Pulmonary artery endothelial cell (primary cell): ENCODE measurements around the gene COPG2. TPM values are rescaled to one million over a fixed set of nuclear protein-coding genes. Genes with fewer than 3 reads are reported as not detected.
"Not testable (repeated sequence)": the region's sequence is repeated elsewhere in the genome, so short reads cannot be mapped to it uniquely, and the experiment has no call there.

Source experiments
- DNase-seq: peaks from one replicate; pipeline ENCODE4 v3.0.0-alpha.2; 2011; ENCODE audit warnings: low read depth, low spot score
- total RNA-seq: library from RNA; depleted of rRNA; stranded (reverse); fragments of >200 nt; gene quantifications from 2 replicates; pipeline ENCODE4 v1.2.3, GENCODE V29; 2014

Gene COPG2
- 12.4 and 22.2 TPM in 2 replicates for total RNA-seq

DNA sequence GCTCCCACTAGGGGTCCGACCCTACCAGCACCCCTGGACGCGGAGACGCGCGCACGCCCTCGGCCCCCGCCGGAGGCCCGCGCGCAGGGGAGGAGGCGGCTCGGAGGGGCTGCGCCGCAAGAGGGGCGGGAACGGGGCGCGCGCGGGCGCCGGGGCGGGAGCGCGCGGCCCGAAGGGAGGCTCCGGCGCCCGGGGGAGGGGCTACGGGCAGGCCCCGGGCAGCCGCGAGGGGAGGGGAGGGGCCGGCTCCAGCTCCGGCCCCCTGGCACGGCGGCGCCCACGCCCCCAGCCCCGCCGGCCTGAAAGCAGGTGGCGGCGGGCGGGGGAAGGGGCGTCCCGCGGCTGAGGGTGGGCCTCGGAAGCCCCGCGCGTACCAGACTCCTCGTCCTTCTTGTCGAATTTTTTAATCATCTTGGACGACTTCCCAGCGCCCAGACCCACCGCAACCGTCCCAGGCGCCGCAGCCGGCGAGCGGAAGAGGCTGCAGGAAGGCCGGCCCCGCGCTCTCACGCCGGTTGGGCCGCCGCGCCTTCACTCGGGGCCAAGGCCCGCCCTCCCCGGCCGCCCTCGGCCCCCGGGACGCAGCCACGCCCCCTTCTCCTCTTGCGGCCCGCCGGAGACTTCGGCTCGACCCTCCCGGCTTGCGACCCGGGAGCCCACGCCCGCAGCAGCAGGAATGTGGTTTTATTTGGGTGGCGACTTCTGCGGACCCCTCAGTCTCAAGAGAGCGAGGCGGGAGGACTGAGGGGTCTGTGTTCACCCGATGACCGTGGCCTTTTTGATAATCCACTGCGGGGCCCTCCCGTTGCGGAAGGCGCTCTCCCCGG lies at the start of gene COPG2:
Gene COPG2 (minus strand): TSS at position 491 of the 827 bp plus-strand sequence. CDS start 80 bp downstream, at position 411.
- DNase-seq, result peak; percentile 32

- DNase-seq, result no peak
These were observed 43.9 kb upstream of the COPG2 start for GRCh38 chr7:130712416-130712815.

GRCh38 chr7:130708766-130709165 lies 40.2 kb upstream of the COPG2 start:
- no peak for DNase-seq

- no peak for DNase-seq
These were observed 39.5 kb upstream of the COPG2 start for GRCh38 chr7:130708001-130708400.

DNA sequence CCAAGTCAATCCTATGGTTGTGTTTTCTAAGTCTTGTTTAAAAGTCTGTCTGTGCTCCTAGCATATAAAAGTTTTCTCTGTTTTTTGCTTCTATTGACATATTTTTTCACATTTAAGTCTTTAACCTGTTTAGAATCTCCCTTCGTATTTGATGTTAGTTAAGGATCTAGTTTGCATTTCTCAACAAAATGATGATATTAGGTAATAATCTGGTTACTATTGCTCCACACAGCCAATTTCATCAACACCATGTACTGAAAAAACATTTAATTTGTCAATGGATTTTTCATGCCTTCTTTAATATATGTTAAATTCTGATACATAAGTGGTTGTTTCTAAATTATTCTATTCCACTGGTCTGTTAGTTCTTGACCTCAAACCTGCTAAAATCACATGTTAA lies 35.3 kb upstream of the COPG2 start:
- no peak for DNase-seq

DNA sequence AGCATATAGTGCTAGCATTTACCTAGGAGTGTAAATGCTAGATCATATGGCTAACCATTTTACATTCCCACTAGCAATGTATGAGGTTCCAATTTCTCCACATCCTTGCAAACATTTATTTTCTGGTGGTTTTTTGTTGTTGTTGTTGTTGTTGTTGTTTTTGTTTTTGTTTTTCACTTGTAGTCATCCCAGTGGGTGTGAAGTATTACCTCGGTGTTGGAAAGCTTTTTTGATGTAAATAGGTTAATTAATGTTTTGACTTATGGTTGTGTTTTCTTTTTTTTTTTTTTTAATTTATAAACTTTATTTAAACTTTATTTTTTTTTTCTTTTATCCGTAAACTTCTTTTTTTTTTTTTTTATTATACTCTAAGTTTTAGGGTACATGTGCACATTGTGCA lies 33.1 kb upstream of the COPG2 start:
- DNase-seq, result no peak

DNA sequence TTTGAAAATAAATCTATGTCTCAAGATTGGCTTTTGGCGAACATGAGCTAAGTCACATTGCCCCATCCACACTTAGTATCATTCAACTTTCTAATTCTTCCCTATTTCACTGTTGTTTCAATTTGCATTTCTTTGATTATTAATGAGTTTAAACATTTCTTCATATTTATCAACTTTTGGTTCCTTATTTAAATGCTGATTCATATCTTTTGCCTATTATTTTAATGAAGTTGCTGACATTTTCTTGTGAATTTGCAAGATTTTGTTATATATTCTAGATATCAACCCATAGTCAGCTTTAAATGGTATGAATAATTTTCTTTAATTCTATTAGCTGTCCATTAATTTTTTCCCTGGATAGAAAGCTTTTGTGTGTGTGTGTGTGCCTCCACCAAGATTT lies 32.2 kb upstream of the COPG2 start:
- no peak for DNase-seq

GRCh38 chr7:130699686-130700085 lies 31.1 kb upstream of the COPG2 start:
- no peak for DNase-seq

DNA sequence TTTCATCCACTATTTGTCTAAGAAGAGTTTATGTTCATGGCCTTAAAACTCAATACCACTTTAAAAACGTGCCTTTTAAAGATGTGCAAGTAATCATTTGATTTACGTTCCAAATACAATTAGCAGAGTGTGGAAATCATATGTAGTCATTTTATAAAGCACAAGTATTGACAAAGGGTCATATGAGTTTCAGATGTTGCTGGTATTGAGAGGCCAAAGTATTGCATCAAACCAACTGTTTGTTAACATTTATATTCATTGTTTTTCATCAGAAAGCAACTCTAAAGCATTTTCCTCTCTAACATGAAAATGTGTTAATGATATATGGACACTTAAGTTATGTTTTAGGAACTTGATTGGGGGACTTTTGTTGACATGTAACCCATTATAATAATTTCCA lies 29.3 kb upstream of the COPG2 start:
- no peak for DNase-seq

- DNase-seq, result no peak
These were observed 27.3 kb upstream of the COPG2 start for GRCh38 chr7:130695840-130696239.

DNA sequence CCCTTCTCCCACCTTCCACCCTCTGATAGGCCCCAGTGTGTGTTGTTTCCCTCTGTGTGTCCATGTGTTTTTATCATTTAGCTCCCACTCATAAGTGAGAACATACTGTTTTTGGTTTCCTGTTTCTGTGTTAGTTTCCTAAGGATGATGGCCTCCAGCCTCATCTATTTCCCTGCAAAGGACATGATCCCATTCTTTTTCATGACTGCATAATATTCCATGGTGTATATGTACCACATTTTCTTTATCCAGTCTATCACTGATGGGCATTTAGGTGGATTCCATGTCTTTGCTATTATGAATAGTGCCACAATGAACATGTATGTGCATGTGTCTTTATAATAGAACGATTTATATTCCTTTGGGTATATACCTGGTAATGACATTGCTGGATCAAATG lies 23.8 kb upstream of the COPG2 start:
- not testable (repeated sequence) for DNase-seq

DNA sequence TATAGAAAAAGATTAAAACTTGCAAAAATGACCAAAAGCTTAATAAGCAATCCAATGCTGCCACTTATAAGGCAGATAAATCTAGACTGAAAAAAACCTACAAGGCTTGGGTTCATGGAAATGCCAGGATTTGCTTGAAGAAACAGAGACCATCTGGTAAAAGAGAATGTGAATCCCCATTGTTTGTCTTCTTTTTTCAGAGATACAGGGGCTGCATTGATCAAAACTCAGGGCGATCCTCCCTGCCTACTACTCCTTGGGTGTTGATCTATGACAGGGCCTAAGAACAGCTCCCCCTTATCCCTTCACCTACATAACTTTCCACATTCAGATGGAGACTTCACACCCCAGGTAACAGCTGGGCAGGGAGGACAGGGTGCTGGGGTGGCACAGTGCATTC lies 21.1 kb upstream of the COPG2 start:
- no peak for DNase-seq

DNA sequence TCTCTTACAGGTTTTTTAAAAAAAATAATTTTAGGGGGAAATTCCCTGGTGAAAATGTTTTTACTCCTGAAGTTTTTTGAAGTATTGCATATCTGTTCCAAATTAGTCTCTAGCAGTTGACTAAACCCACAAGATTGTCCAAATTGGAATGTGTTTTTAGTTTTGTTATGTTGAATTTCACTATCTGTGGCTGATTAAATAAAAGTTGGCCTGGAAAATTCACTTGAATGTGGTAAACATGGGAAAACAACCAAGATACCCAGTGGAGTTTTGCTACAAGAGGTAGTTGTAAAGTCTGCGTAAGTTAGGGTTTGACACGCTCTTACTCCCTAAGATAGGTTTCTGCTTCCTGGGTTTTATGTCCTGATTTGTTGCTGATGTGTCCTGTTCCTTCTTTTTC lies 14.5 kb upstream of the COPG2 start:
- no peak for DNase-seq

GRCh38 chr7:130674456-130674855 lies 5.9 kb upstream of the COPG2 start:
- DNase-seq, result no peak

GRCh38 chr7:130673066-130673465 lies 4.5 kb upstream of the COPG2 start:
- no peak for DNase-seq

- DNase-seq, result no peak
These were observed 3.6 kb upstream of the COPG2 start for GRCh38 chr7:130672146-130672545.

- DNase-seq, result no peak
These were observed 645 bp upstream of the COPG2 start for GRCh38 chr7:130669085-130669700.

GRCh38 chr7:130667593-130668257 lies 823 bp downstream of the COPG2 start:
- no peak for DNase-seq

DNA sequence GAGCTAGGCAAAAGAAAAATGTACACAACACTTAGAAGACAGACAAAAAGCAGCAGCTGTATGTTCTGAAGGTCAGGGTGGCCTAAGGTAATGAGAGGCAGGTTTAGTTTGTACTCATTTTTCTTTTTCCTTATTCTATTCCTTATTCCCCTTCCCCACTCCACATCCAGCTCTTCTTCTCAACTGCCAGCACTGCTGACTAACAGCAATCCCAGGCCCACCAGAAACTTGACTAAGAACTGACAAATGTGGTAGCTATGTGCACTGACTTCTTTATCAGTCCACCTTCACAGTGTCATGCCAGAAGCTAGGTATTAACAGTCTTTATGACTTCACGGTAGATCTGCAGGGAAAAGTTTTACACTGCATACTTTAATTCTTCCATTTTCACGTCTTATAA lies 6.1 kb downstream of the COPG2 start:
- DNase-seq, result no peak

DNA sequence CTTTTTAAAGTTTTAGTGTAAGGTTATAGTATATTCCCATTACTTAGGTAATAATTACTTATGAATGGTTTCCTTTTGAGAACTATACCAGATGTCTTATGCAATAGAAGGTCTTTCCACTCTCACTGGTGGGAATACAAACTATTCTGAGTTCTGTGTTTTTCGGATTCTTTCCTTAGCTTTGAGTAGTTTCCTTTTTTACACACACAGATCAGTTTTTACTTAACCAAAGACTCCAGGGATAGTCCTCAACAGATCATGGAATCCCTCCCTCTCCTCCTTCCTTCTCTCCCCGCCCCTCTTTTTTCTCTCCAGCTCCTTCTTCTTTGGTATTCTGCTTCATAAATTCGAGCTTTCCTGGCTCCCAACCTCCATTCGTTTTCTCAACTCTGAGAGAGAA lies 13.3 kb downstream of the COPG2 start:
- DNase-seq, result no peak

GRCh38 chr7:130654850-130655249 lies 13.7 kb downstream of the COPG2 start:
- no peak for DNase-seq

- no peak for DNase-seq
These were observed 17.9 kb downstream of the COPG2 start for GRCh38 chr7:130650611-130651120.
